Memory B cell (primary cell): ENCODE results near the gene PRDM4.

Experiments
- ATAC-seq: fragments of 150-1000 bp; cut with Tn5 transposase; 2 replicates; pipeline ENCODE4 v1.10.0; 2021; ENCODE audit warnings: low read depth, mild to moderate bottlenecking, moderate library complexity
- DNase-seq, 2 donors: peaks; one replicate each; pipeline ENCODE4 v3.0.0; 2022; ENCODE audit warnings: low spot score in 2 of 2
- H3K27ac Mint-ChIP-seq: one replicate; pipeline ENCODE4 v1.8.0; 2022; ENCODE audit warnings: mild to moderate bottlenecking, moderate library complexity, mixed read lengths
- H3K27me3 Mint-ChIP-seq: one replicate; pipeline ENCODE4 v1.8.0; 2022; ENCODE audit warnings: mixed read lengths
- H3K36me3 Mint-ChIP-seq: one replicate; pipeline ENCODE4 v1.8.0; 2022; ENCODE audit warnings: mild to moderate bottlenecking, mixed read lengths
- H3K4me1 Mint-ChIP-seq: one replicate; pipeline ENCODE4 v1.8.0; 2022; ENCODE audit warnings: mixed read lengths
- H3K4me3 Mint-ChIP-seq: one replicate; pipeline ENCODE4 v1.8.0; 2022; ENCODE audit warnings: mild to moderate bottlenecking, moderate library complexity, mixed read lengths
- H3K9me3 Mint-ChIP-seq: one replicate; pipeline ENCODE4 v1.8.0; 2022; ENCODE audit warnings: mixed read lengths

PRDM4 gene

GRCh38 chr12:107779077-107779831 lies 18.3 kb upstream of the PRDM4 start:
- no peaks in the 10 kb centered on the region for H3K9me3 Mint-ChIP-seq
- peaks cover 7% of the 10 kb centered on the region for H3K27me3 Mint-ChIP-seq
- H3K27ac Mint-ChIP-seq: peak overlapping the region; percentile 11
- H3K4me1 Mint-ChIP-seq: peaks cover 31% of the 10 kb centered on the region
- H3K36me3 Mint-ChIP-seq: no peaks in the 10 kb centered on the region
- DNase-seq (no peak), ATAC-seq (peak; percentile 80)
- peak overlapping the region; percentile 68 for H3K4me3 Mint-ChIP-seq

- Mint-ChIP-seq H3K36me3 (no peaks in the 10 kb centered on the region), H3K27me3 (peaks cover 7% of the 10 kb centered on the region), H3K4me1 (peaks cover 24% of the 10 kb centered on the region), H3K9me3 (no peaks in the 10 kb centered on the region), H3K4me3 (no peak overlapping the region), H3K27ac (no peak overlapping the region)
- DNase-seq (no peak), ATAC-seq (no peak)
Observed at GRCh38 chr12:107778383-107779025, 17.6 kb upstream of the PRDM4 start.

GRCh38 chr12:107776171-107776570 lies 15.2 kb upstream of the PRDM4 start:
- Mint-ChIP-seq H3K27me3 (peaks cover 10% of the 10 kb centered on the region), H3K36me3 (peaks cover 2% of the 10 kb centered on the region), H3K4me3 (no peak overlapping the region), H3K27ac (no peak overlapping the region), H3K9me3 (no peaks in the 10 kb centered on the region), H3K4me1 (peaks cover 22% of the 10 kb centered on the region)
- ATAC-seq: no peak
- DNase-seq: no peak

GRCh38 chr12:107775093-107775721 lies 14.3 kb upstream of the PRDM4 start:
- H3K9me3 Mint-ChIP-seq: no peaks in the 10 kb centered on the region
- DNase-seq (peak in 1 of 2 donors; percentile 30), ATAC-seq (peak; percentile 52)
- H3K36me3 Mint-ChIP-seq: peaks cover 2% of the 10 kb centered on the region
- H3K27me3 Mint-ChIP-seq: peaks cover 10% of the 10 kb centered on the region
- peak overlapping the region; percentile 56 for H3K4me3 Mint-ChIP-seq
- peaks cover 17% of the 10 kb centered on the region for H3K4me1 Mint-ChIP-seq
- H3K27ac Mint-ChIP-seq: no peak overlapping the region

- Mint-ChIP-seq H3K27ac (no peak within 1 kb of the TSS), H3K27me3 (peaks cover 10% of the 10 kb centered on the region), H3K9me3 (no peaks in the 10 kb centered on the region), H3K4me1 (peaks cover 12% of the 10 kb centered on the region), H3K4me3 (peak within 1 kb of the TSS; percentile 56), H3K36me3 (peaks cover 2% of the 10 kb centered on the region)
- ATAC-seq (no peak), DNase-seq (no peak)
Observed at GRCh38 chr12:107774349-107775029, 13.6 kb upstream of the PRDM4 start, which contains the start of gene ASCL4. Gene ASCL4, plus strand, starts transcription at chr12:107774704. Its CDS starts 515 bp downstream, at chr12:107775219.

GRCh38 chr12:107767466-107767865 lies 6.5 kb upstream of the PRDM4 start:
- H3K4me1 Mint-ChIP-seq: no peaks in the 10 kb centered on the region
- no peak overlapping the region for H3K4me3 Mint-ChIP-seq
- ATAC-seq (no peak), DNase-seq (no peak)
- no peak overlapping the region for H3K27ac Mint-ChIP-seq
- H3K36me3 Mint-ChIP-seq: no peaks in the 10 kb centered on the region
- H3K27me3 Mint-ChIP-seq: no peaks in the 10 kb centered on the region
- H3K9me3 Mint-ChIP-seq: no peaks in the 10 kb centered on the region

- ATAC-seq (no peak), DNase-seq (no peak)
- Mint-ChIP-seq H3K27me3 (no peaks in the 10 kb centered on the region), H3K36me3 (no peaks in the 10 kb centered on the region), H3K4me3 (no peak overlapping the region), H3K9me3 (no peaks in the 10 kb centered on the region), H3K4me1 (peaks cover 5% of the 10 kb centered on the region), H3K27ac (no peak overlapping the region)
Observed at GRCh38 chr12:107765316-107765715, 4.4 kb upstream of the PRDM4 start.

- Mint-ChIP-seq H3K36me3 (no peaks in the 10 kb centered on the region), H3K27ac (no peak overlapping the region), H3K9me3 (no peaks in the 10 kb centered on the region), H3K27me3 (no peaks in the 10 kb centered on the region), H3K4me1 (peaks cover 11% of the 10 kb centered on the region), H3K4me3 (no peak overlapping the region)
- no peak for DNase-seq
- no peak for ATAC-seq
Observed at GRCh38 chr12:107764626-107765025, 3.7 kb upstream of the PRDM4 start.

- no peaks in the 10 kb centered on the region for H3K9me3 Mint-ChIP-seq
- H3K36me3 Mint-ChIP-seq: no peaks in the 10 kb centered on the region
- ATAC-seq: no peak
- H3K4me3 Mint-ChIP-seq: no peak overlapping the region
- DNase-seq: no peak
- peaks cover 20% of the 10 kb centered on the region for H3K4me1 Mint-ChIP-seq
- no peaks in the 10 kb centered on the region for H3K27me3 Mint-ChIP-seq
- H3K27ac Mint-ChIP-seq: no peak overlapping the region
Observed at GRCh38 chr12:107762874-107763273, 1.9 kb upstream of the PRDM4 start.

- H3K4me1 Mint-ChIP-seq: peaks cover 23% of the 10 kb centered on the region
- H3K4me3 Mint-ChIP-seq: peak overlapping the region; percentile 90
- ATAC-seq (no peak), DNase-seq (no peak)
- no peaks in the 10 kb centered on the region for H3K9me3 Mint-ChIP-seq
- peaks cover 5% of the 10 kb centered on the region for H3K36me3 Mint-ChIP-seq
- H3K27me3 Mint-ChIP-seq: no peaks in the 10 kb centered on the region
- peak overlapping the region; percentile 97 for H3K27ac Mint-ChIP-seq
Observed at GRCh38 chr12:107761502-107761904, 566 bp upstream of the PRDM4 start.

GRCh38 chr12:107760207-107760808 lies 629 bp downstream of the PRDM4 start:
- Mint-ChIP-seq H3K4me3 (peak overlapping the region; percentile 93), H3K4me1 (peaks cover 24% of the 10 kb centered on the region), H3K27ac (peak overlapping the region; percentile 97), H3K27me3 (no peaks in the 10 kb centered on the region), H3K9me3 (no peaks in the 10 kb centered on the region), H3K36me3 (peaks cover 9% of the 10 kb centered on the region)
- DNase-seq: no peak
- peak; percentile 13 for ATAC-seq

GRCh38 chr12:107759410-107759809 lies 1.5 kb downstream of the PRDM4 start:
- Mint-ChIP-seq H3K9me3 (no peaks in the 10 kb centered on the region), H3K4me3 (peak overlapping the region; percentile 93), H3K36me3 (peaks cover 11% of the 10 kb centered on the region), H3K4me1 (peaks cover 24% of the 10 kb centered on the region), H3K27ac (peak overlapping the region; percentile 97), H3K27me3 (no peaks in the 10 kb centered on the region)
- ATAC-seq (no peak), DNase-seq (no peak)

- Mint-ChIP-seq H3K4me1 (peaks cover 5% of the 10 kb centered on the region), H3K4me3 (no peak overlapping the region), H3K27ac (no peak overlapping the region), H3K36me3 (peaks cover 17% of the 10 kb centered on the region), H3K27me3 (no peaks in the 10 kb centered on the region), H3K9me3 (no peaks in the 10 kb centered on the region)
- DNase-seq: no peak
- ATAC-seq: no peak
Observed at GRCh38 chr12:107749083-107749482, 11.9 kb downstream of the PRDM4 start.
